Aortic smooth muscle cell (primary cell): ENCODE data around the gene ANKRD37. TPM values are rescaled to one million over a fixed set of nuclear protein-coding genes. Genes with fewer than 3 reads are reported as not detected.

Experiments
- total RNA-seq: library from RNA; depleted of rRNA; stranded (reverse); fragments of >200 nt; gene quantifications from 2 replicates; pipeline ENCODE4 v1.2.3, GENCODE V29; 2014

The ANKRD37 gene, protein sequence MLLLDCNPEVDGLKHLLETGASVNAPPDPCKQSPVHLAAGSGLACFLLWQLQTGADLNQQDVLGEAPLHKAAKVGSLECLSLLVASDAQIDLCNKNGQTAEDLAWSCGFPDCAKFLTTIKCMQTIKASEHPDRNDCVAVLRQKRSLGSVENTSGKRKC
- total RNA-seq, result 4.0 and 4.5 TPM in 2 replicates

DNA sequence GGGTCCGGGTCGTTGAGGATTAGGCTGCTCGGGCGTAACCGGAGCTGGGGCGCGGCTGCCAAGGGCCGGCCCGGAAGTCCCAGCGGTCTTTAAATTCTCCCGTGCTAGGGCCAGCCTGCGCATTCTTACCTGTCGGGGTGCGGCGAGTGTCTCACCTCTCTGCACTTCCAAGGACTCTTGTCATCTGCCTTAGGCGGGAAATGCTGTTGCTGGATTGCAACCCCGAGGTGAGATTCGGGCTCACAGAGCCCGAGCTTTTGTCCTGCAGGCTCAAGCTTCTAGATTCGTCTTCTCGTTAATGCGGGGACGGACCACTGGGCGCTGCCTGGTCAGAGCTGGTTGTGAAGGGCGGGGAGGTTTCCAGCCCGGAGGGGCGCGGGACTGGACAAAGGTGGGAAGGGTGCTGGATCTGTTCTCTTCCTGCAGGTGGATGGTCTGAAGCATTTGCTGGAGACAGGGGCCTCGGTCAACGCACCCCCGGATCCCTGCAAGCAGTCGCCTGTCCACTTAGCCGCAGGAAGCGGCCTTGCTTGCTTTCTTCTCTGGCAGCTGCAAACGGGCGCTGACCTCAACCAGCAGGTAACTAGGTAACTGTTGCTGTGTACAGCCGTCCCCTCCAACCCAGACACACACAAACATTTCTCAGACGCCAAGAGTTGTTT lies at the start of gene ANKRD37:
ANKRD37 (plus strand) TSS at position 118 of the 662 bp plus-strand sequence; CDS start at position 201, 83 bp downstream.

GRCh38 chr4:185395238-185395955 lies 1.2 kb upstream of the ANKRD37 start, which contains the start of gene LRP2BP:
Gene LRP2BP, minus strand, starts transcription at chr4:185395924. Its CDS starts 17,738 bp downstream, at chr4:185378186.

DNA sequence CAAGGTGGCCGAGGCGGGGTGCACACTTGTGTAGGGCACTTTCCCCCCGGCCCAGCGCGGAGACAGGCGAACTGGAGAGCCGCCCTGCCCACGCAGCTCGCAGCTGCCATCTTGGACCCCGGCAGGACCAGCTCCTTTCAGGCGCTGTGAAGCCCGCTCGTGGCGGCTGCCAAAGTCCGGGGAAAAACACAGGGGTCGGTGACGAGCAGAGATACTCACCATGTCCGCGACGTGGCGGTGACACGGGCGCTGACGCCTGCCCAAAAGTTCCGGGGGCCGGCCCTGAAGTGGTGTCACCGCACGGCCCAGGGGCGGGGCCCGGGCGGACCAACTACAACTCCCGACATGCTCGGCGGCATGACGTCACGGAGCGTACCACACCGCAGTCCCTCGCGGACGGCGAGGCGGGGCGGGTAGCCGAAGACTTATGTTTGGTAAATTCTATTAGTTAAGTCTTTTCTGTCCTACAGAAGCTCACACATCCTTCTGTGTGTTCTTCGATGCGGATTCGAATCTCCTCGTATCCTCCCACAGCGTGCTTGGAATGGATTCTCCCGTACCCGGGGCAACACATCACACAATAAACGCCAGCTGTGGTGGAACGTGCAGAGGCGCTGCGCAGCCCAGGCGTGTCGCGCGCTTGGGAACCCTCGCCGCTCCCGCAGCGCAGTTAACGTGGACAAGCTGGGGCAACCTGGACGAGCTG lies 29.2 kb downstream of the ANKRD37 start, which contains the start of gene UFSP2:
UFSP2 (minus strand) TSS at position 318 of the 706 bp plus-strand sequence; CDS start at position 222, 96 bp downstream.

Other genes with a start within 250 kb of the ANKRD37 start
- gene CFAP97, start 192.8 kb upstream of the ANKRD37 start, total RNA-seq, result 42.5 TPM in 2 replicates
- 28.4 and 34.2 TPM in 2 replicates for gene SNX25, start 187.2 kb upstream of the ANKRD37 start, total RNA-seq
- 0.56 and 0.79 TPM in 2 replicates for gene LRP2BP, start 917 bp upstream of the ANKRD37 start, total RNA-seq
- gene UFSP2, start 29.1 kb downstream of the ANKRD37 start, total RNA-seq, result 53.8 and 67.8 TPM in 2 replicates
- 2.1 and 2.7 TPM in 2 replicates for gene CCDC110, start 74.9 kb downstream of the ANKRD37 start, total RNA-seq
- 70.0 and 89.6 TPM in 2 replicates for gene PDLIM3, start 138.7 kb downstream of the ANKRD37 start, total RNA-seq